CD4-positive, alpha-beta T cell (primary cell): ENCODE measurements around the gene XCL2. TPM values are rescaled to one million over a fixed set of nuclear protein-coding genes. Genes with fewer than 3 reads are reported as not detected.
A peak's percentile ranks its signal among the peaks of the same experiment; 100 is the strongest.

Source experiments
- ATAC-seq: fragments of 200-7000 bp; cut with Tn5 transposase; one replicate; pipeline ENCODE4 v1.10.0; 2022; ENCODE audit warnings: mild to moderate bottlenecking; ENCODE audit not compliant: poor library complexity
- CTCF ChIA-PET: fragments of 350-600 bp; sonication (Branson Sonifier 250); formaldehyde crosslinking; loops from one replicate; lab custom pipeline; 2021; ENCODE audit warnings: antibody characterized with exemption, inconsistent platforms; lab: Charles Lee
- POLR2A ChIA-PET: fragments of 350-600 bp; sonication (Branson Sonifier 250); formaldehyde crosslinking; loops from one replicate; lab custom pipeline; 2021; ENCODE audit warnings: antibody characterized with exemption, inconsistent platforms; lab: Charles Lee
- DNase-seq, 14 experiments: peaks; one replicate each; pipeline ENCODE4 v3.0.0-alpha.2; 2013 to 2020; ENCODE audit warnings: mixed read lengths in 2 of 14
- H3K27ac ChIP-seq, 2 donors: one replicate each; pipeline versions ENCODE4 v1.5.1 to v1.7.0; 2013; ENCODE audit warnings: low read length in 2 of 2, low read depth in 1 of 2, mild to moderate bottlenecking in 1 of 2
- H3K27me3 ChIP-seq, 2 experiments: 1 replicate in 1 of 2; 2 replicates in 1 of 2; pipeline versions ENCODE4 v1.6.1 to v1.7.0; 2013; ENCODE audit warnings: low read length in 2 of 2, control low read depth in 1 of 2, mild to moderate bottlenecking in 1 of 2, moderate library complexity in 1 of 2; ENCODE audit not compliant: insufficient read depth in 2 of 2, control insufficient read depth in 1 of 2
- H3K36me3 ChIP-seq: one replicate; pipeline ENCODE4 v1.6.1; 2013; ENCODE audit warnings: low read length, control low read depth; ENCODE audit not compliant: insufficient read depth
- H3K4me1 ChIP-seq: one replicate; pipeline ENCODE4 v1.6.1; 2013; ENCODE audit warnings: low read length, control low read depth; ENCODE audit not compliant: insufficient read depth
- H3K4me3 ChIP-seq: one replicate; pipeline ENCODE4 v1.5.1; 2013; ENCODE audit warnings: mild to moderate bottlenecking, low read length, moderate library complexity
- H3K9me3 ChIP-seq, 2 experiments: 1 replicate in 1 of 2; 2 replicates in 1 of 2; pipeline versions ENCODE4 v1.6.1 to v1.7.0; 2013; ENCODE audit warnings: low read length in 2 of 2, mild to moderate bottlenecking in 2 of 2, control low read depth in 1 of 2, moderate library complexity in 1 of 2; ENCODE audit not compliant: control insufficient read depth in 1 of 2, insufficient read depth in 1 of 2
- H3K27ac Mint-ChIP-seq: one replicate; pipeline ENCODE4 v1.8.0; 2020; ENCODE audit warnings: mixed read lengths
- H3K27me3 Mint-ChIP-seq: one replicate; pipeline ENCODE4 v1.8.0; 2021; ENCODE audit warnings: mixed read lengths
- H3K36me3 Mint-ChIP-seq: one replicate; pipeline ENCODE4 v1.8.0; 2021; ENCODE audit warnings: low read depth, mixed read lengths
- H3K4me1 Mint-ChIP-seq: one replicate; pipeline ENCODE4 v1.8.0; 2021; ENCODE audit warnings: low read depth, mixed read lengths
- H3K4me3 Mint-ChIP-seq: one replicate; pipeline ENCODE4 v1.8.0; 2020; ENCODE audit warnings: mild to moderate bottlenecking, mixed read lengths
- H3K9me3 Mint-ChIP-seq: one replicate; pipeline ENCODE4 v1.8.0; 2020; ENCODE audit warnings: mixed read lengths
- CTCF ChIP-seq: fragments of 200-600 bp; IDR thresholded peaks from one replicate; pipeline ENCODE4 v1.8.0; 2022; ENCODE audit warnings: antibody characterized with exemption, mild to moderate bottlenecking
- intact Hi-C, 2 experiments: fragments of 100-400 bp; cut with DNase I in 1 of 2; cut with micrococcal nuclease in 1 of 2; formaldehyde crosslinking; loops; one replicate each; pipeline versions ENCODE4 v1.15.1 to v1.9.0; 2023 to 2025; cut with DNase I, micrococcal nuclease
- total RNA-seq, 174 experiments: library from RNA in 2 of 174; stranded (reverse) in 2 of 174; gene quantifications; one replicate each; pipeline ENCODE4 v1.2.3 and lab custom pipeline; 2021 to 2026

XCL2 gene
- total RNA-seq, 2 experiments from 2014 or later, result not detected

- ChIA-PET CTCF (no interaction called here), POLR2A (no interaction called here)
- Mint-ChIP-seq H3K4me1 (peaks cover 34% of the 10 kb centered on the region), H3K27ac (no peak overlapping the region), H3K27me3 (no peaks in the 10 kb centered on the region), H3K36me3 (no peaks in the 10 kb centered on the region), H3K4me3 (no peak overlapping the region), H3K9me3 (no peaks in the 10 kb centered on the region)
- intact Hi-C loops, result no loop called here
- Histone ChIP-seq H3K27me3 (no peaks in the 10 kb centered on the region), H3K4me1 (peaks cover 8% of the 10 kb centered on the region), H3K36me3 (no peaks in the 10 kb centered on the region), H3K4me3 (no peak overlapping the region), H3K27ac (no peak overlapping the region), H3K9me3 (no peaks in the 10 kb centered on the region)
- no peak for TF ChIP-seq CTCF
- DNase-seq, result no peak
- no peak for ATAC-seq
Measured at GRCh38 chr1:168505006-168505405, 38.8 kb downstream of the XCL2 start.

GRCh38 chr1:168504064-168504837 lies 39.5 kb downstream of the XCL2 start:
- H3K27ac Mint-ChIP-seq, result no peak overlapping the region
- POLR2A ChIA-PET, result no interaction called here
- DNase-seq (peak in 2 of 14 experiments; percentile 64 to 75), ATAC-seq (no peak)
- no peaks in the 10 kb centered on the region for H3K27me3 ChIP-seq
- no peaks in the 10 kb centered on the region for H3K9me3 Mint-ChIP-seq
- H3K4me1 Mint-ChIP-seq, result peaks cover 34% of the 10 kb centered on the region
- CTCF ChIA-PET, result interaction anchor here (0.5 to 1.2 kb wide), 2 partner anchors 16 to 1441 kb away, joined by 3 read pairs; no protein-coding TSS in a partner anchor
- no peak overlapping the region for H3K27ac ChIP-seq
- H3K36me3 ChIP-seq, result no peaks in the 10 kb centered on the region
- intact Hi-C loops, result no loop called here
- no peak overlapping the region for H3K4me3 ChIP-seq
- H3K9me3 ChIP-seq, result no peaks in the 10 kb centered on the region
- no peak for TF ChIP-seq CTCF
- peaks cover 6% of the 10 kb centered on the region for H3K4me1 ChIP-seq
- H3K36me3 Mint-ChIP-seq, result no peaks in the 10 kb centered on the region
- no peaks in the 10 kb centered on the region for H3K27me3 Mint-ChIP-seq
- no peak overlapping the region for H3K4me3 Mint-ChIP-seq

GRCh38 chr1:168499688-168500049 lies 44.1 kb downstream of the XCL2 start:
- Mint-ChIP-seq H3K36me3 (no peaks in the 10 kb centered on the region), H3K27ac (no peak overlapping the region), H3K27me3 (no peaks in the 10 kb centered on the region), H3K9me3 (no peaks in the 10 kb centered on the region), H3K4me1 (peaks cover 30% of the 10 kb centered on the region), H3K4me3 (no peak overlapping the region)
- Histone ChIP-seq H3K9me3 (no peaks in the 10 kb centered on the region), H3K27ac (no peak overlapping the region), H3K27me3 (no peaks in the 10 kb centered on the region), H3K4me3 (no peak overlapping the region), H3K36me3 (no peaks in the 10 kb centered on the region), H3K4me1 (peaks cover 6% of the 10 kb centered on the region)
- intact Hi-C loops, result no loop called here
- CTCF ChIA-PET, result no interaction called here
- TF ChIP-seq CTCF, result no peak
- POLR2A ChIA-PET, result no interaction called here
- ATAC-seq, result no peak
- DNase-seq, result no peak
